ENCODE results near the gene NFATC3. TPM values are rescaled to one million over a fixed set of nuclear protein-coding genes. Genes with fewer than 3 reads are reported as not detected.
"Not testable (repeated sequence)": the region's sequence is repeated elsewhere in the genome, so short reads cannot be mapped to it uniquely, and the experiment has no call there.

NFATC3 gene
- total and polyA plus RNA-seq, 2 experiments from 2014 or later: 13.1 to 35.9 TPM

DNA sequence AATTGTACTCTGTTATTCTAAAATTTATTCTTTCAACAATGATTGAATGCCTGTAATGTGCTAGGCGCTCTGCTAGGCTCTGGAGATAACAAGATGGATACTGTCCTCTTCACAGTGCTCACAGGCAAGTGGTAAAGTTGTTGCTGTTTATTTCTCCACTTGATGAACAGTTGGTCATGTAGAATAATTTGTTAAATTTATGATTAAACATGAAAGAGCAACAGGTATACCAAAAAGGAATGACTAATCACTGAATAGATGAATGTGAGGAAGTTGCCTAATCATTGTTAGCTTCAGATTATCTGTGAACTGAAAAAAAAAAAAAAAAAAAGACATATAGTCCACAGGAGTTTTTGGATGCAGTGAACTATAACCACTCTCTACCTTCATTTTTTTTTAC lies 62.3 kb downstream of the NFATC3 start:
- Histone ChIP-seq H4K20me1 (ENCODE audit: insufficient read depth, poor library complexity, severe bottlenecking) (peaks cover 3% of the 10 kb centered on the region), H3K4me2 (no peak overlapping the region), H3K27ac (peak overlapping the region; percentile 8), H3K9me2 (replicated peaks; ENCODE audit: insufficient read depth) (no peaks in the 10 kb centered on the region), H3K27me3 (no peaks in the 10 kb centered on the region), H3K4me3 (no peak overlapping the region), H3K36me3 (replicated peaks; ENCODE audit: insufficient read depth, low read depth) (no peaks in the 10 kb centered on the region), H2AFZ (no peak overlapping the region), H3K9me3 (ENCODE audit: low read depth) (no peaks in the 10 kb centered on the region), H3K79me2 (peaks cover 30% of the 10 kb centered on the region), H3K4me1 (ENCODE audit: insufficient read depth) (peaks cover 11% of the 10 kb centered on the region)
- no peak for DNase-seq (ENCODE audit: low spot score)
- WGBS (ENCODE audit: low lambda C conversion rate, missing lambda C conversion rate): 82% methylated on average over 1 of the region's 1 CpG
- no peak for TF ChIP-seq EZH2phosphoT487 (IDR thresholded peaks at IDR 0.05; ENCODE audit: low read depth, severe bottlenecking, unreplicated experiment)

DNA sequence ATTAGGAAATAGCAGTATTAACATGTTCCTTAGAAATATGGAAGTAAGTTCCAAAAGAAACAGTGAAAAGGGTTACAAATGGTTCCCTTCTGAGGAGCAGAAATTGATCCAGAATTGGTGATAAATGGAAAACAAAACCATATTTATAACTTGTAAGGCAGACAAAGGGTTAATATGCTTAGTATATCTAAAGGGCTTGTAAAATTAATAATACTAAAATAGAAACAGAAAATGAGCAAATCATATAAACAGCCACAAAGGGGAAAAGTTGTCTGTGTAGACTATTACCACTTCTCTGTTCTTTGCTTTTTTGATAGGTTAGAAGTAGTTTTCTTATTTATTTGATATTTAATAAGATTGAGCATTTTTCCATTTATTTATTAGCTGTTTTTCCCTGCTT lies 64.4 kb downstream of the NFATC3 start:
- Histone ChIP-seq H3K27ac (no peak overlapping the region), H3K36me3 (replicated peaks; ENCODE audit: insufficient read depth, low read depth) (no peaks in the 10 kb centered on the region), H3K4me1 (ENCODE audit: insufficient read depth) (peaks cover 7% of the 10 kb centered on the region)

DNA sequence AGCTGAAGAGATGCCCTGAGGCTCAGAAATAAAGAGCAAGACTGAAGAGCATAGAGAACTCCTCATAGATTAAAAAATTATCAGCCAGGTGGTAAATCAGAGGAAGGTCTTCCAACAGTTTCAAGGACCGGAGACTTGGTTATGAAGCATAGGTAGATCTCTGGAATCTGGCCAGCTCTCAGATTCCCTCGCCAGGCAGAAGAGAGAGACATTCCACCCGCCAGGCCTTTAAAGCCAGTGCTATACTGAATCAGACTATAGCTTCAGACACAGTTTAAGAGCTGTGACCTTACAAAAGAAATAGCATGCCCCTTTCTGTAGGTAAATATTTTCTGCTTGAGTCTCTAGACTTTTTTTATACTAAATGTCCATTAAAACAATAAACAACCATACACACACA lies 70.3 kb downstream of the NFATC3 start:
- no peak for TF ChIP-seq EZH2phosphoT487 (IDR thresholded peaks at IDR 0.05; ENCODE audit: low read depth, severe bottlenecking, unreplicated experiment)
- no peak for TF ChIP-seq EZH2 (IDR thresholded peaks at IDR 0.05; ENCODE audit: borderline replicate concordance)
- TF ChIP-seq CTCF (IDR thresholded peaks at IDR 0.05; ENCODE audit: poor library complexity): no peak
- Histone ChIP-seq H3K4me2 (no peak overlapping the region), H4K20me1 (ENCODE audit: insufficient read depth, poor library complexity, severe bottlenecking) (no peaks in the 10 kb centered on the region), H3K9me2 (replicated peaks; ENCODE audit: insufficient read depth) (no peaks in the 10 kb centered on the region), H2AFZ (no peak overlapping the region), H3K4me1 (ENCODE audit: insufficient read depth) (no peaks in the 10 kb centered on the region), H3K4me3 (no peak overlapping the region), H3K36me3 (replicated peaks; ENCODE audit: insufficient read depth, low read depth) (no peaks in the 10 kb centered on the region), H3K27me3 (no peaks in the 10 kb centered on the region), H3K9me3 (ENCODE audit: low read depth) (no peaks in the 10 kb centered on the region), H3K79me2 (no peaks in the 10 kb centered on the region), H3K27ac (no peak overlapping the region)
- 92% methylated on average over 3 of the region's 3 CpGs for WGBS (ENCODE audit: low lambda C conversion rate, missing lambda C conversion rate)
- DNase-seq (ENCODE audit: low spot score): peak; percentile 10

More for the DNA sequence above, 64.4 kb downstream of the NFATC3 start:
- no peak for TF ChIP-seq CTCF (IDR thresholded peaks at IDR 0.05; ENCODE audit: poor library complexity)
- no peak for TF ChIP-seq EZH2phosphoT487 (IDR thresholded peaks at IDR 0.05; ENCODE audit: low read depth, severe bottlenecking, unreplicated experiment)
- no peak for TF ChIP-seq EZH2 (IDR thresholded peaks at IDR 0.05; ENCODE audit: borderline replicate concordance)
- Histone ChIP-seq H3K4me2 (no peak overlapping the region), H3K27me3 (no peaks in the 10 kb centered on the region), H3K9me2 (replicated peaks; ENCODE audit: insufficient read depth) (no peaks in the 10 kb centered on the region), H4K20me1 (ENCODE audit: insufficient read depth, poor library complexity, severe bottlenecking) (peaks cover 3% of the 10 kb centered on the region), H3K79me2 (peaks cover 19% of the 10 kb centered on the region), H3K4me3 (no peak overlapping the region), H2AFZ (no peak overlapping the region), H3K9me3 (ENCODE audit: low read depth) (no peaks in the 10 kb centered on the region)
- no peak for DNase-seq (ENCODE audit: low spot score)

- no peaks in the 10 kb centered on the region for H4K20me1 ChIP-seq (ENCODE audit: insufficient read depth, poor library complexity, severe bottlenecking)
- H3K27ac ChIP-seq: no peak overlapping the region
- no peaks in the 10 kb centered on the region for H3K79me2 ChIP-seq
- no peaks in the 10 kb centered on the region for H3K9me2 ChIP-seq (replicated peaks; ENCODE audit: insufficient read depth)
- H3K36me3 ChIP-seq (replicated peaks; ENCODE audit: insufficient read depth, low read depth): no peaks in the 10 kb centered on the region
- TF ChIP-seq CTCF (IDR thresholded peaks at IDR 0.05; ENCODE audit: poor library complexity) (no peak), EZH2 (IDR thresholded peaks at IDR 0.05; ENCODE audit: borderline replicate concordance) (no peak), EZH2phosphoT487 (IDR thresholded peaks at IDR 0.05; ENCODE audit: low read depth, severe bottlenecking, unreplicated experiment) (no peak)
- H3K4me2 ChIP-seq: no peak overlapping the region
- H3K4me3 ChIP-seq: no peak overlapping the region
- H2AFZ ChIP-seq: no peak overlapping the region
- H3K9me3 ChIP-seq (ENCODE audit: low read depth): no peaks in the 10 kb centered on the region
- no peaks in the 10 kb centered on the region for H3K4me1 ChIP-seq (ENCODE audit: insufficient read depth)
- WGBS (ENCODE audit: low lambda C conversion rate, missing lambda C conversion rate): 75% methylated on average over 2 of the region's 2 CpGs
- DNase-seq (ENCODE audit: low spot score): no peak
- no peaks in the 10 kb centered on the region for H3K27me3 ChIP-seq
Measured at GRCh38 chr16:68162413-68162812, 77.2 kb downstream of the NFATC3 start.

DNA sequence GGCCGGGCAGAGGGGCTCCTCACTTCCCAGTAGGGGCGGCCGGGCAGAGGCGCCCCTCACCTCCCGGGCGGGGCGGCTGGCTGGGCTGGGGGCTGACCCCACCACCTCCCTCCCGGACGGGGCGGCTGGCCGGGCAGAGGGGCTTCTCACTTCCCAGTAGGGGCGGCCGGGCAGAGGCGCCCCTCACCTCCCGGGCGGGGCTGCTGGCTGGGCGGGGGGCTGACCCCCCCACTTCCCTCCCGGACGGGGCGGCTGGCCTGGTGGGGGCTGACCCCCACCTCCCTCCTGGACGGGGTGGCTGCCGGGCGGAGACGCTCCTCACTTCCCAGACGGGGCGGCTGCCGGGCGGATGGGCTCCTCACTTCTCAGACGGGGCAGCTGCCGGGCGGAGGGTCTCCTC lies 78.1 kb downstream of the NFATC3 start:
- no CpG with 5 or more reads among the region's 31 CpGs for WGBS (ENCODE audit: low lambda C conversion rate, missing lambda C conversion rate)
- not testable (repeated sequence) for H4K20me1 ChIP-seq (ENCODE audit: insufficient read depth, poor library complexity, severe bottlenecking); H2AFZ ChIP-seq; H3K4me2 ChIP-seq; DNase-seq (ENCODE audit: low spot score); H3K4me1 ChIP-seq (ENCODE audit: insufficient read depth); H3K27me3 ChIP-seq; H3K9me3 ChIP-seq (ENCODE audit: low read depth); H3K4me3 ChIP-seq; H3K9me2 ChIP-seq (replicated peaks; ENCODE audit: insufficient read depth); H3K79me2 ChIP-seq; H3K27ac ChIP-seq; H3K36me3 ChIP-seq (replicated peaks; ENCODE audit: insufficient read depth, low read depth)
